SK-N-SH (cell line): ENCODE measurements around the gene CAMK2D.

Experiments
- CTCF ChIP-seq: fragments of 200-600 bp; sonication (generic); IDR thresholded peaks from 2 replicates; pipeline ENCODE4 v1.6.1; 2017; ENCODE audit warnings: antibody characterized with exemption, mild to moderate bottlenecking, moderate library complexity
- EP300 ChIP-seq, 2 experiments: IDR thresholded peaks; 2 replicates each; pipeline versions ENCODE4 v1.4.0 to v1.6.1; 2012; ENCODE audit warnings: borderline replicate concordance in 1 of 2, low read depth in 1 of 2, low read length in 1 of 2
- EZH2phosphoT487 ChIP-seq: fragments of 200-600 bp; sonication (generic); IDR thresholded peaks from 2 replicates; pipeline ENCODE4 v1.6.1; 2017; ENCODE audit warnings: low read depth, mixed run types, mild to moderate bottlenecking, antibody characterized with exemption, moderate library complexity, borderline replicate concordance
- GABPA ChIP-seq: IDR thresholded peaks from 2 replicates; pipeline ENCODE4 v1.4.0; 2012; ENCODE audit warnings: low read depth, mild to moderate bottlenecking
- JUND ChIP-seq: IDR thresholded peaks from 2 replicates; pipeline ENCODE4 v1.4.0; 2012
- MAX ChIP-seq: IDR thresholded peaks from 2 replicates; pipeline ENCODE4 v1.4.0; 2012; ENCODE audit warnings: low read depth
- MXI1 ChIP-seq: IDR thresholded peaks from 2 replicates; pipeline ENCODE4 v1.6.1; 2012; ENCODE audit warnings: mild to moderate bottlenecking, low read depth, low read length, improper control_type of control experiment
- NRF1 ChIP-seq: IDR thresholded peaks from 2 replicates; pipeline ENCODE4 v1.6.1; 2012; ENCODE audit warnings: low read depth, mild to moderate bottlenecking, low read length
- REST ChIP-seq: IDR thresholded peaks from 2 replicates; pipeline ENCODE4 v1.6.1; 2012; ENCODE audit warnings: mild to moderate bottlenecking, low read depth, low read length, moderate library complexity
- SMC3 ChIP-seq: IDR thresholded peaks from 2 replicates; pipeline ENCODE4 v1.6.1; 2012; ENCODE audit warnings: low read depth, low read length, improper control_type of control experiment
- TAF1 ChIP-seq: IDR thresholded peaks from 2 replicates; pipeline ENCODE4 v1.6.1; 2012; ENCODE audit warnings: low read depth, mild to moderate bottlenecking, low read length, moderate library complexity, borderline replicate concordance
- TCF12 ChIP-seq: IDR thresholded peaks from 2 replicates; pipeline ENCODE4 v1.4.0; 2012
- TEAD4 ChIP-seq: IDR thresholded peaks from 2 replicates; pipeline ENCODE4 v1.4.0; 2012; ENCODE audit warnings: mild to moderate bottlenecking, borderline replicate concordance; ENCODE audit not compliant: insufficient read depth
- YY1 ChIP-seq: IDR thresholded peaks from 2 replicates; pipeline ENCODE4 v1.4.0; 2012; ENCODE audit warnings: low read depth, mild to moderate bottlenecking

- TF ChIP-seq TCF12, result no peak
- TF ChIP-seq EP300 (IDR thresholded peaks at IDR 0.05; ENCODE audit: borderline replicate concordance in 1 of 2, low read depth in 1 of 2, low read length in 1 of 2), result no peak
- no peak for TF ChIP-seq CTCF
- TF ChIP-seq REST, result no peak
- TF ChIP-seq SMC3, result no peak
- no peak for TF ChIP-seq TAF1
- no peak for TF ChIP-seq EZH2phosphoT487
- TF ChIP-seq NRF1, result no peak
- TF ChIP-seq TEAD4, result no peak
- no peak for TF ChIP-seq MXI1
- no peak for TF ChIP-seq YY1
- TF ChIP-seq JUND, result no peak
- no peak for TF ChIP-seq GABPA
- TF ChIP-seq MAX, result no peak
These were observed 123.5 kb downstream of the CAMK2D start for GRCh38 chr4:113637823-113638561.
